ENCODE measurements around the gene NFKBIZ. TPM values are rescaled to one million over a fixed set of nuclear protein-coding genes. Genes with fewer than 3 reads are reported as not detected.
A peak's percentile ranks its signal among the peaks of the same experiment; 100 is the strongest.

NFKBIZ gene
- polyA plus RNA-seq, 1 experiment: 27.3 TPM

GRCh38 chr3:101823525-101823924 is 25.8 kb upstream of the NFKBIZ start:
- H3K9me3 ChIP-seq (ENCODE audit: control insufficient read depth, insufficient read depth, low read length): no peaks in the 10 kb centered on the region
- CTCF ChIA-PET: interaction anchor here (1.1 to 6.0 kb wide), 4 partner anchors 9 to 406 kb away, joined by 4 to 51 read pairs (median 28); no protein-coding TSS in a partner anchor
- TF ChIP-seq, protein P1, sequence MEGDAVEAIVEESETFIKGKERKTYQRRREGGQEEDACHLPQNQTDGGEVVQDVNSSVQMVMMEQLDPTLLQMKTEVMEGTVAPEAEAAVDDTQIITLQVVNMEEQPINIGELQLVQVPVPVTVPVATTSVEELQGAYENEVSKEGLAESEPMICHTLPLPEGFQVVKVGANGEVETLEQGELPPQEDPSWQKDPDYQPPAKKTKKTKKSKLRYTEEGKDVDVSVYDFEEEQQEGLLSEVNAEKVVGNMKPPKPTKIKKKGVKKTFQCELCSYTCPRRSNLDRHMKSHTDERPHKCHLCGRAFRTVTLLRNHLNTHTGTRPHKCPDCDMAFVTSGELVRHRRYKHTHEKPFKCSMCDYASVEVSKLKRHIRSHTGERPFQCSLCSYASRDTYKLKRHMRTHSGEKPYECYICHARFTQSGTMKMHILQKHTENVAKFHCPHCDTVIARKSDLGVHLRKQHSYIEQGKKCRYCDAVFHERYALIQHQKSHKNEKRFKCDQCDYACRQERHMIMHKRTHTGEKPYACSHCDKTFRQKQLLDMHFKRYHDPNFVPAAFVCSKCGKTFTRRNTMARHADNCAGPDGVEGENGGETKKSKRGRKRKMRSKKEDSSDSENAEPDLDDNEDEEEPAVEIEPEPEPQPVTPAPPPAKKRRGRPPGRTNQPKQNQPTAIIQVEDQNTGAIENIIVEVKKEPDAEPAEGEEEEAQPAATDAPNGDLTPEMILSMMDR (IDR thresholded peaks at IDR 0.05; ENCODE audit: low read depth, low read length): no peak
- POLR2A ChIA-PET: interaction anchor here (1.5 kb wide), 1 partner anchor 26 kb away, joined by 8 read pairs; the partner anchor contains the start of gene NFKBIZ
- no peak overlapping the region for H3K4me3 ChIP-seq (ENCODE audit: low read depth, low read length)
- DNase-seq (ENCODE audit: low read depth, low spot score): no peak
- no peak overlapping the region for H3K27ac ChIP-seq (ENCODE audit: low read depth, low read length)
- no peaks in the 10 kb centered on the region for H3K27me3 ChIP-seq (ENCODE audit: control insufficient read depth, insufficient read depth, low read length)

DNA sequence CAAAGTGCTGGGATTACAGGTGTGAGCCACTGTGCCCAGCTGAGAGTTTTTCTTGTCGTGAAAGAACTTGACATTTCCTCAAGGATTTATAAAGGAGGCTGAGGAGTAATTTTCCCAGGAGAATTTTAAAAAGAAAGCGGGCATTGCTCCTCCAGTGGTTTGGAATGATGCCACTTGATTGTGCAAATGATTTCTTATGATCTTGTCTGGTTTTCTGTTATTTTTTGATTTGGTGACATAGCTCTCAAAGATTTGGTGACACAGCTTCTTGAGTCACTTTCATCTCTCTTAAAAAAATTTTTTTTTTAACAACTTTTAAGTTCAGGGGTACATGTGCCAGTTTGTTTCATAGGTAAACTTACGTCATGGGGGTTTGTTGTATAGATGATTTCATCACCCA is 24.6 kb upstream of the NFKBIZ start:
- ChIA-PET POLR2A (interaction anchor here (1.5 kb wide), 1 partner anchor 24 kb away, joined by 8 read pairs; the partner anchor contains the start of gene NFKBIZ), CTCF (interaction anchor here (1.1 to 6.0 kb wide), 4 partner anchors 11 to 404 kb away, joined by 4 to 51 read pairs (median 28); no protein-coding TSS in a partner anchor)
- TF ChIP-seq, protein P1 (IDR thresholded peaks at IDR 0.05; ENCODE audit: low read depth, low read length): no peak
- DNase-seq (ENCODE audit: low read depth, low spot score): no peak
- no peaks in the 10 kb centered on the region for H3K9me3 ChIP-seq (ENCODE audit: control insufficient read depth, insufficient read depth, low read length)
- no peak overlapping the region for H3K4me3 ChIP-seq (ENCODE audit: low read depth, low read length)
- no peaks in the 10 kb centered on the region for H3K27me3 ChIP-seq (ENCODE audit: control insufficient read depth, insufficient read depth, low read length)
- no peak overlapping the region for H3K27ac ChIP-seq (ENCODE audit: low read depth, low read length)

- H3K9me3 ChIP-seq (ENCODE audit: control insufficient read depth, insufficient read depth, low read length): no peaks in the 10 kb centered on the region
- no peaks in the 10 kb centered on the region for H3K27me3 ChIP-seq (ENCODE audit: control insufficient read depth, insufficient read depth, low read length)
- ChIA-PET CTCF (interaction anchor here (0.6 to 4.4 kb wide), 6 partner anchors 11 to 403 kb away, joined by 3 to 29 read pairs (median 4); no protein-coding TSS in a partner anchor), POLR2A (interaction anchor here (2.5 kb wide), 1 partner anchor 23 kb away, joined by 39 read pairs; the partner anchor contains the start of gene NFKBIZ)
- DNase-seq (ENCODE audit: low read depth, low spot score): no peak
- TF ChIP-seq, protein P1 (IDR thresholded peaks at IDR 0.05; ENCODE audit: low read depth, low read length): no peak
- H3K27ac ChIP-seq (ENCODE audit: low read depth, low read length): no peak overlapping the region
- H3K4me3 ChIP-seq (ENCODE audit: low read depth, low read length): no peak overlapping the region
Measured at GRCh38 chr3:101825904-101826445, 23.3 kb upstream of the NFKBIZ start.

- CTCF ChIA-PET: interaction anchor here (0.7 to 4.4 kb wide), 7 partner anchors 9 to 709 kb away, joined by 3 to 29 read pairs (median 5); no protein-coding TSS in a partner anchor
- Histone ChIP-seq H3K27ac (ENCODE audit: low read depth, low read length) (peak overlapping the region; percentile 93), H3K27me3 (ENCODE audit: control insufficient read depth, insufficient read depth, low read length) (no peaks in the 10 kb centered on the region), H3K4me3 (ENCODE audit: low read depth, low read length) (peak overlapping the region; percentile 67), H3K9me3 (ENCODE audit: control insufficient read depth, insufficient read depth, low read length) (no peaks in the 10 kb centered on the region)
- POLR2A ChIA-PET: interaction anchor here (0.6 to 2.5 kb wide), 4 partner anchors 9 to 36 kb away, joined by 3 to 39 read pairs (median 4); partner anchors contain the start of gene NFKBIZ
- DNase-seq (ENCODE audit: low read depth, low spot score): no peak
- TF ChIP-seq, protein P1 (IDR thresholded peaks at IDR 0.05; ENCODE audit: low read depth, low read length): no peak
Measured at GRCh38 chr3:101827211-101828174, 21.8 kb upstream of the NFKBIZ start.

All from AG04450 (cell line).